Thoracic aorta (tissue), 2 donors: Measurements from ENCODE around the gene ATXN1. TPM values are rescaled to one million over a fixed set of nuclear protein-coding genes. Genes with fewer than 3 reads are reported as not detected.

ENCODE experiments used
- ATAC-seq: fragments of 150-250 bp; one replicate; pipeline ENCODE4 v1.8.0; 2017; ENCODE audit warnings: low read depth; ENCODE audit not compliant: insufficient number of reproducible peaks, low FRiP score
- DNase-seq: peaks from one replicate; pipeline ENCODE4 v3.0.0-alpha.2; 2020; ENCODE audit warnings: low spot score
- H3K27ac ChIP-seq, 2 donors: fragments of 200-600 bp; sonication (generic); 1 replicate in 1 of 2; 2 replicates in 1 of 2; pipeline ENCODE4 v1.5.1; 2016; ENCODE audit warnings: mild to moderate bottlenecking in 2 of 2, moderate library complexity in 2 of 2
- H3K27me3 ChIP-seq: fragments of 200-600 bp; sonication (generic); replicated peaks from 2 replicates; pipeline ENCODE4 v1.6.0; 2016; ENCODE audit warnings: mild to moderate bottlenecking; ENCODE audit not compliant: insufficient read depth
- H3K36me3 ChIP-seq: fragments of 200-600 bp; sonication (generic); one replicate; pipeline ENCODE4 v1.5.1; 2016
- H3K4me1 ChIP-seq, 2 donors: fragments of 200-600 bp; sonication (generic); 1 replicate in 1 of 2; 2 replicates in 1 of 2; pipeline versions ENCODE4 v1.5.1 to v1.6.0; 2016; ENCODE audit warnings: low read depth in 2 of 2, mild to moderate bottlenecking in 1 of 2; ENCODE audit not compliant: control insufficient read depth in 1 of 2
- H3K4me3 ChIP-seq: fragments of 200-600 bp; sonication (generic); 2 replicates; pipeline ENCODE4 v1.5.1; 2016; ENCODE audit warnings: mild to moderate bottlenecking
- H3K9me3 ChIP-seq: fragments of 200-600 bp; sonication (generic); 2 replicates; pipeline ENCODE4 v1.5.1; 2016
- CTCF ChIP-seq: fragments of 200-600 bp; sonication (generic); IDR thresholded peaks from one replicate; pipeline ENCODE4 v1.5.1; 2019; ENCODE audit warnings: antibody characterized with exemption
- total RNA-seq, 2 donors: library from RNA; depleted of rRNA; stranded (reverse); fragments of >200 nt; gene quantifications; one replicate each; pipeline versions ENCODE4 v1.1.0 to v1.2.3, GENCODE V29; 2016

The ATXN1 gene
- total RNA-seq, 2 donors from 2014 or later = 59.8 to 62.4 TPM

- Histone ChIP-seq H3K9me3 (no peaks in the 10 kb centered on the region), H3K27ac (no peak overlapping the region), H3K27me3 (no peaks in the 10 kb centered on the region), H3K4me1 (no peaks in the 10 kb centered on the region), H3K36me3 (peaks cover 11% of the 10 kb centered on the region), H3K4me3 (no peak overlapping the region)
- no peak for TF ChIP-seq CTCF
- DNase-seq = no peak
- ATAC-seq = no peak
Measured at GRCh38 chr6:16301511-16301910, 459.7 kb downstream of the ATXN1 start.

DNA sequence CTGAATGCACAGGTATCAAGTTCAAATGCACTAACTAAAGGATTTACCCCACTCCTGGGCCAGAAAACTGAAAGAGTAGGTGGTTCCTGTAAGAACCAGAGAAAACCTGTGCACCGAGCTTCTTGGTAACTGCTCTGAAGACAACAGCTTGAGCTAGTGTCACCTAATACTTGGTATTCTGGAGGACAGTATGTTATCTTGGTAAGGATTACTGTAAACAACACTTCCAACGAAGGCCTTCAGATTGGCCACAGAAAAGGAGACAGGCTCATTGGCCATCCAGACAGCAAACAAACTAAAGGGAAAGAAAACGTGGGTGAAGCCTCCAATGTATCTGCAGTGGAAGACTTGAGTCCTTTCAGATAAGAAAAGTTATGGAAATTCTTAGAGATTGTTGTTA, 461.4 kb downstream of the ATXN1 start:
- no peaks in the 10 kb centered on the region for H3K9me3 ChIP-seq
- H3K27me3 ChIP-seq = no peaks in the 10 kb centered on the region
- H3K4me3 ChIP-seq = no peak overlapping the region
- ATAC-seq = no peak
- no peaks in the 10 kb centered on the region for H3K4me1 ChIP-seq
- peaks cover 6% of the 10 kb centered on the region for H3K36me3 ChIP-seq
- no peak for TF ChIP-seq CTCF
- H3K27ac ChIP-seq = no peak overlapping the region
- no peak for DNase-seq

GRCh38 chr6:16296061-16296670, 465.1 kb downstream of the ATXN1 start:
- no peak for TF ChIP-seq CTCF
- no peak overlapping the region for H3K27ac ChIP-seq
- DNase-seq = no peak
- no peaks in the 10 kb centered on the region for H3K9me3 ChIP-seq
- no peaks in the 10 kb centered on the region for H3K4me1 ChIP-seq
- ATAC-seq = no peak
- no peak overlapping the region for H3K4me3 ChIP-seq
- H3K36me3 ChIP-seq = no peaks in the 10 kb centered on the region
- no peaks in the 10 kb centered on the region for H3K27me3 ChIP-seq

DNA sequence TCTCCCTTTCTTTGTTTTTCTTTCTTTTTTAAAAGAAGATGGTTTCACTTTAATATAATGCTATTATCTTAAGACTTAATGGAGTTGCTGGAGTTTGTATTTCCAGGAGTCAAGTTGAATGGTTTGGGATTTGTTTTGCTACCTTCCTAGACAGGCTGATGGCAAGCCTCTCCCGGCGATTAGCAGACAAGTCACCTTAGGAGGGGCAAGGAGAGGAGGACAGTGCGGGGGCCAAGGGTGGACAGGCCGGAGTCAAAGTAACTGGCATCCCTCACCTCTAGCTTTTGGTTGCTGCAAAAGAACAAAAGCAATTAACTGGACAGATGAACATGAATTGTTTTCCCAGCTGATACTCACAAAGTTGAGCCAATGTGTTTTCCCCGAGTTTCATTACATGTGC, 465.8 kb downstream of the ATXN1 start:
- TF ChIP-seq CTCF = no peak
- Histone ChIP-seq H3K27ac (no peak overlapping the region), H3K9me3 (no peaks in the 10 kb centered on the region), H3K4me1 (no peaks in the 10 kb centered on the region), H3K36me3 (no peaks in the 10 kb centered on the region), H3K4me3 (no peak overlapping the region), H3K27me3 (no peaks in the 10 kb centered on the region)
- ATAC-seq (no peak), DNase-seq (no peak)

DNA sequence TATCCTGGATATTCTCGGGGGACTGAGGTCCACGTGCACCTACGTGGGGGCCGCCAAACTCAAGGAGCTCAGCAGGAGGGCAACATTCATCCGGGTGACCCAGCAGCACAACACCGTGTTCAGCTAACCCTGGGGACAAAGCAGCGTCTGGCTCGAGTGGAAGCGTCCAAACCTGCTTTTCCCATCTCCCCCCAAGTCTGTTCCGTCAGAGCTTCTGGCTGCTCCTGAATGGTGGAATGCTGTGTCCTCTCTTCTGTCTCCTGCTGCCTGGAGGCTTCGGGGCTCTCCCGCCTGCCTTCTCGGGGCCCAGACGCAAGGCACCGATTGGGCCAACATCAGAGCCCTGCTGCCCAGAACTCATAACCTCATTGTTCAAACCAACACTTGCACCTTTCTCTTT, 466.2 kb downstream of the ATXN1 start:
- Histone ChIP-seq H3K36me3 (no peaks in the 10 kb centered on the region), H3K27me3 (no peaks in the 10 kb centered on the region), H3K4me3 (no peak overlapping the region), H3K4me1 (no peaks in the 10 kb centered on the region), H3K27ac (no peak overlapping the region), H3K9me3 (no peaks in the 10 kb centered on the region)
- ATAC-seq = no peak
- DNase-seq = no peak
- no peak for TF ChIP-seq CTCF
